Measurements from ENCODE around the gene ZFYVE21. TPM values are rescaled to one million over a fixed set of nuclear protein-coding genes. Genes with fewer than 3 reads are reported as not detected.

Gene ZFYVE21
- polyA plus RNA-seq, 1 donor: 60.5 TPM

DNA sequence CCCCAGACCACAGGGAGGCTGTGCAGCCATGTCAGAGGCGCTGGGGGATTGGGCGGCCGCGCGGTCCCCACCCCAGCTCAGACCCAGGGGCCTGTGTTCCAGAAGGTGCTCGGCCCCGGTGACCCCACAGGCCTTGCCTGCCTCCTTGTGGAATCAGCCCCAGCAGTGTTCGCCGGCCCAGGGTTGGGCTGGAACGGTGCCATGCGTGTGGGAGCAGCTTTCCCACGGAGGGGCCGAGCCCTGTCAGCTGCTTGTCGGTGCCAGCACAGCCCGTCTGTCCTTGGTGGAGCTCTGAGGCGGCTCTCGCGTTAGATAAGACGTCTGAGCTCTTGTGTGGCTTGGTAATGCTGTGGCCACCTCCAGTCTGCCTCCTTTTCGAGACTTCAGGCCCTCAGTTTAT lies 8.5 kb downstream of the ZFYVE21 start:
- no peak for DNase-seq
- no CpG with 5 or more reads among the region's 20 CpGs for WGBS (ENCODE audit: insufficient coverage, low lambda C conversion rate)
- Histone ChIP-seq H3K27ac (ENCODE audit: low read length) (no peak overlapping the region), H3K27me3 (ENCODE audit: control insufficient read depth, insufficient read depth, low read length) (no peaks in the 10 kb centered on the region), H3K4me3 (ENCODE audit: low read length) (no peak overlapping the region), H3K4me1 (ENCODE audit: control insufficient read depth, insufficient read depth, low read length) (peaks cover 4% of the 10 kb centered on the region), H3K36me3 (ENCODE audit: control insufficient read depth, insufficient read depth, low read length) (peaks cover 26% of the 10 kb centered on the region), H3K9me3 (ENCODE audit: control insufficient read depth, low read depth, low read length) (peaks cover 3% of the 10 kb centered on the region)

DNA sequence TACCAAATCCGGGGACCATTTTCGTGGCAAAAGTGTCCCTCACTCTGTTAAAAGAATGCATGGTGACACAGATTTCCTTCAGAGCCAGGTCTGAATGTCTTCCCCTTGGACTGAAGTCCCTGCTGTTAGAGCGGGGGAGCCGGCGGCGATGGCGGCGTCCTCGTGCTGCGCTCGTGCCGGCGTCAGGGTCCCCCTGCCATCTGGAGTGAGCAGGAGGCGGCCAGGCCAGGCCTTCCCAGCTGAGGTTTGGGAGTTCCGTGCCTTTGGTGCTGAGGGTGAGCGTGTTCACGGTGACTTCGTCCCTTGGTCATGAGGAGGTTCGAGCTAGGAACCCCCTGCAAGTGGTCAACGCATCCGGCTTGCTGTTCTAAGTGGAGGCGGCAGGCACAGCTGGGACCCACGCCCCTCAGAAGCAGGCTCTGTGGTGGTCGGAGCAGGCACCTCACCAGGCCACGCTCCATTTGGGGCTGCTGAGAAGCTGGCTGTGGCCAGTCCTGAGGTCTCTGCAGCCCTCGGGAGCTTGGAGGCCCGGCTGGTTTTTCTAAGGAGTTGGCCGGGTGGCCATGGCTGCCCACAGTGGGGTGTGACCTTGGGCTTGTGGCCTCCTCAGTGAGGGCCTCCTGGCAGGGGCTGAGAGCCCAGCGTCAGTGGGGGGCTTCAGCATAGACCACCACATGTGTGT lies 9.5 kb downstream of the ZFYVE21 start:
- Histone ChIP-seq H3K36me3 (ENCODE audit: control insufficient read depth, insufficient read depth, low read length) (peaks cover 34% of the 10 kb centered on the region), H3K27ac (ENCODE audit: low read length) (no peak overlapping the region), H3K27me3 (ENCODE audit: control insufficient read depth, insufficient read depth, low read length) (no peaks in the 10 kb centered on the region), H3K9me3 (ENCODE audit: control insufficient read depth, low read depth, low read length) (peaks cover 3% of the 10 kb centered on the region), H3K4me1 (ENCODE audit: control insufficient read depth, insufficient read depth, low read length) (peaks cover 4% of the 10 kb centered on the region), H3K4me3 (ENCODE audit: low read length) (no peak overlapping the region)
- no peak for DNase-seq
- no CpG with 5 or more reads among the region's 29 CpGs for WGBS (ENCODE audit: insufficient coverage, low lambda C conversion rate)

DNA sequence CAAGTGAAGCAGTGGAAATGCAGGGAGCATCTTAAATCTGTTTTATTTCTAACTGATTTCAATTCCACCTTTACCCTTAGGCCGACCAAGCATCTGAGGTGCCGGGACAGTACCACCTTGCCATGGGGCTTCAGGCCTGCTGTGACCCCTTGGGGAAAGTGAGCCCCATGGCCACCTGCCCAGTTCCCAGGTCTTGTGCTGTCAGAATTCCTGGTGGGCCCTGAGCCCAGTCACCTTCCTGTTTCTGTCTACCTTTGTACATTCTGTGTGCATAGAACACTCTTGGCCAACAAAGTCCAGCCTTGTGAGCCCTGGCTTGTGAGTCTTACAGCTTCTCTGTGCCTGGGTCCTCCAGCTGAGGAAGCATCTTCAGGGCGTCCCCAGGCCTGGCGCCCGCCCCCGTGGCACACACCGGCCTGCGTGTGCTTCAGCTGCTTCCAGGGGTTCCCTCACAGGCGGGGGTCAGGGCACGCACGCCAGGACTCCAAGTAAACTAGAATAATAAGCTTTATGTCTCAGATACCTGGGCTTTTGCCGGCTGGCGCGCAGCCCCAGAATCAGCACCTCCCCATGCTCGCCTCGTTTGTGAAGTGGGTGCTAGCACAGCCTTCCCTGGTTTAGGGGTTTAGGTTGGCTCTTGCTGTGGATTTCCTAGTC lies 10.3 kb downstream of the ZFYVE21 start:
- no peak overlapping the region for H3K4me3 ChIP-seq (ENCODE audit: low read length)
- no peak overlapping the region for H3K27ac ChIP-seq (ENCODE audit: low read length)
- no peaks in the 10 kb centered on the region for H3K27me3 ChIP-seq (ENCODE audit: control insufficient read depth, insufficient read depth, low read length)
- peaks cover 38% of the 10 kb centered on the region for H3K36me3 ChIP-seq (ENCODE audit: control insufficient read depth, insufficient read depth, low read length)
- no CpG with 5 or more reads among the region's 16 CpGs for WGBS (ENCODE audit: insufficient coverage, low lambda C conversion rate)
- peaks cover 3% of the 10 kb centered on the region for H3K9me3 ChIP-seq (ENCODE audit: control insufficient read depth, low read depth, low read length)
- H3K4me1 ChIP-seq (ENCODE audit: control insufficient read depth, insufficient read depth, low read length): peaks cover 4% of the 10 kb centered on the region
- no peak for DNase-seq

DNA sequence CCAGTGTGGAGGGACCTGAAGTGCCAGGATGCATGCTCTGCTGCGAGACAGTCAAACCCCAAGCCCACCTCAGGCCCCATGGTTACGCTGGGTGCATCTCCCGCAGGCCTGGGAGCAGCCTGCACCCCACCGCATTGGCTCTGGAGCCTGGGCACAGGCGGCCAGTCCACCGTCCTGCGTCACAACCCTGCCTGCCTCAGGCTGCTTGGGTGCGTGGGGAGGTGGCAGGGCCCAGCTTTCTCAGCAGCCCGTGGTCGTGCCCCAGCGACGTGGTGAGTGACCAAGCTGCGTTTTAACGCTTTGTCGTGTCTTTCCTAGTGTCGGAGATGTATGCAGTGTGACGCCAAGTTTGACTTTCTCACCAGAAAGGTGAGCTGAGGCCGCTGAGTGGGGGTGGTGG lies 10.9 kb downstream of the ZFYVE21 start:
- H3K4me1 ChIP-seq (ENCODE audit: control insufficient read depth, insufficient read depth, low read length): peaks cover 4% of the 10 kb centered on the region

DNA sequence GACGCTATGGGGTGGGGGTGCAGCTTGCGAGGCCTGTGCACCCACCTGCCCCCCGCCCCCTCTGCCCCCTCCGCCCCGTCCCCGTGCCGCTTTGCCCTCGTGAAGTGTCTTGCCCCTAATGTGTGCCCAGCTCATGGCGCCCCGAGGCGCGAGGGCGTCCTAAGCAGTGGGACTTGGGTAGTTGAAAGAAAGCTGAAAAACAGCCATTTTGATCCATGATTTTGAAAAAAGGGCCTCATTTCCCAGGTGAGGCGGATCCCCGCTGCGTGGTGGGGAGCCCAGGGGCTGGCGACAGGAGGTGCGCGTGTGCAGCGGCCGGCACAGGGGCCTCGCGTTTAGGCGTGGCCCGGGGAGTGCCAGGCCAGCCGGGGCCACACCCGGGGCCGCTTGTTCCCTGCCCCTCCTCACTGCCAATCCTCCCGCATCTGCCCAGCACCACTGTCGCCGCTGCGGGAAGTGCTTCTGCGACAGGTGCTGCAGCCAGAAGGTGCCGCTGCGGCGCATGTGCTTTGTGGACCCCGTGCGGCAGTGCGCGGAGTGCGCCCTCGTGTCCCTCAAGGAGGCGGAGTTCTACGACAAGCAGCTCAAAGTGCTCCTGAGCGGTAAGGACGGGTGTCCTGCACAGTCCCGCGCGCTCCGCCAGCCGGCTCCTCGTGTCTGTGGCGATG lies 11.8 kb downstream of the ZFYVE21 start:
- peaks cover 43% of the 10 kb centered on the region for H3K36me3 ChIP-seq (ENCODE audit: control insufficient read depth, insufficient read depth, low read length)
- no CpG with 5 or more reads among the region's 53 CpGs for WGBS (ENCODE audit: insufficient coverage, low lambda C conversion rate)
- no peak overlapping the region for H3K4me3 ChIP-seq (ENCODE audit: low read length)
- peaks cover 3% of the 10 kb centered on the region for H3K9me3 ChIP-seq (ENCODE audit: control insufficient read depth, low read depth, low read length)
- H3K27me3 ChIP-seq (ENCODE audit: control insufficient read depth, insufficient read depth, low read length): no peaks in the 10 kb centered on the region
- H3K27ac ChIP-seq (ENCODE audit: low read length): no peak overlapping the region
- DNase-seq: peak; percentile 47 to 86
- peaks cover 4% of the 10 kb centered on the region for H3K4me1 ChIP-seq (ENCODE audit: control insufficient read depth, insufficient read depth, low read length)

More for the DNA sequence above, 10.9 kb downstream of the ZFYVE21 start:
- no peak overlapping the region for H3K27ac ChIP-seq (ENCODE audit: low read length)
- no peaks in the 10 kb centered on the region for H3K27me3 ChIP-seq (ENCODE audit: control insufficient read depth, insufficient read depth, low read length)
- no peak overlapping the region for H3K4me3 ChIP-seq (ENCODE audit: low read length)
- 100% methylated on average over 1 of the region's 18 CpGs for WGBS (ENCODE audit: insufficient coverage, low lambda C conversion rate)
- no peak for DNase-seq
- peaks cover 3% of the 10 kb centered on the region for H3K9me3 ChIP-seq (ENCODE audit: control insufficient read depth, low read depth, low read length)
- peaks cover 38% of the 10 kb centered on the region for H3K36me3 ChIP-seq (ENCODE audit: control insufficient read depth, insufficient read depth, low read length)

DNA sequence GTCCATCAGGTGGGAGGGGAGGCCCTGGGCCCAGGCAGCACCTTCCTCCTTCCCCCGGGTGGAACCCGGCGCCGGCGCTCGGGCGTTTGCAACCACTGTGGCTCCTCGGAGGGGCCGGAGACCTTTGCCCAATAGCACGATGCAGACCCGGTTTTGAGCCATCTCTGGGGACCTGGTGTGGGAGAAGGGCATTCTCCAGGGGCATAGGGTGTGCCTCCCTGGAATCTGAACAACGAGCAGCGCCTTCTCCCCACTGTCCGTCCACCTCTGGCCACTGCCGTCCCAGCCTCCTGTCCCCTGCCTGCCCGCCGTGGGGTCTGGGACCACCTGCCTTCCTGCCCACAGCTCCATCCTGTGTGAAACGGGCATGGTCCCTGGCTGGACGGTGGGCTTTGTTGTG lies 12.5 kb downstream of the ZFYVE21 start:
- no peaks in the 10 kb centered on the region for H3K27me3 ChIP-seq (ENCODE audit: control insufficient read depth, insufficient read depth, low read length)
- peaks cover 48% of the 10 kb centered on the region for H3K36me3 ChIP-seq (ENCODE audit: control insufficient read depth, insufficient read depth, low read length)
- no peak overlapping the region for H3K27ac ChIP-seq (ENCODE audit: low read length)
- peaks cover under 1% of the 10 kb centered on the region for H3K4me1 ChIP-seq (ENCODE audit: control insufficient read depth, insufficient read depth, low read length)
- H3K9me3 ChIP-seq (ENCODE audit: control insufficient read depth, low read depth, low read length): peaks cover 3% of the 10 kb centered on the region
- no peak for DNase-seq
- no peak overlapping the region for H3K4me3 ChIP-seq (ENCODE audit: low read length)
- no CpG with 5 or more reads among the region's 19 CpGs for WGBS (ENCODE audit: insufficient coverage, low lambda C conversion rate)

DNA sequence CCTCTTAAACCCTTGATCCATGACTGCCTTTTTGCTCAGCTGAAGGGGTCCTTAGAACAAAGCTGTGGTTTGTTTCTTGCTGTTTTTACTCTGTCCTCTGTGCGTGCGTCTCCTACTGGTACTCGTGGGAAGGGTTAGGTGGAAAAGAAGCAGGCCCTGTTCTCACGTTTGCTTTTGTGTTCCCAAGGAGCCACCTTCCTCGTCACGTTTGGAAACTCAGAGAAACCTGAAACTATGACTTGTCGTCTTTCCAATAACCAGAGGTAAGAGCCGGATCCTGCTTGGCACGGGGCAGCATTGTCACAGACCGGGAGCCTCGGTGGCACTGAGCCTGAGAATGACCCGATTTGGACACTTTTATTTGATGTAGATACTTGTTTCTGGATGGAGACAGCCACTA lies 13.1 kb downstream of the ZFYVE21 start:
- H3K27me3 ChIP-seq (ENCODE audit: control insufficient read depth, insufficient read depth, low read length): no peaks in the 10 kb centered on the region
- peaks cover 3% of the 10 kb centered on the region for H3K9me3 ChIP-seq (ENCODE audit: control insufficient read depth, low read depth, low read length)
- no peak for DNase-seq
- no peak overlapping the region for H3K4me3 ChIP-seq (ENCODE audit: low read length)
- no peaks in the 10 kb centered on the region for H3K4me1 ChIP-seq (ENCODE audit: control insufficient read depth, insufficient read depth, low read length)
- no peak overlapping the region for H3K27ac ChIP-seq (ENCODE audit: low read length)
- 80% methylated on average over 1 of the region's 12 CpGs for WGBS (ENCODE audit: insufficient coverage, low lambda C conversion rate)
- H3K36me3 ChIP-seq (ENCODE audit: control insufficient read depth, insufficient read depth, low read length): peaks cover 51% of the 10 kb centered on the region

DNA sequence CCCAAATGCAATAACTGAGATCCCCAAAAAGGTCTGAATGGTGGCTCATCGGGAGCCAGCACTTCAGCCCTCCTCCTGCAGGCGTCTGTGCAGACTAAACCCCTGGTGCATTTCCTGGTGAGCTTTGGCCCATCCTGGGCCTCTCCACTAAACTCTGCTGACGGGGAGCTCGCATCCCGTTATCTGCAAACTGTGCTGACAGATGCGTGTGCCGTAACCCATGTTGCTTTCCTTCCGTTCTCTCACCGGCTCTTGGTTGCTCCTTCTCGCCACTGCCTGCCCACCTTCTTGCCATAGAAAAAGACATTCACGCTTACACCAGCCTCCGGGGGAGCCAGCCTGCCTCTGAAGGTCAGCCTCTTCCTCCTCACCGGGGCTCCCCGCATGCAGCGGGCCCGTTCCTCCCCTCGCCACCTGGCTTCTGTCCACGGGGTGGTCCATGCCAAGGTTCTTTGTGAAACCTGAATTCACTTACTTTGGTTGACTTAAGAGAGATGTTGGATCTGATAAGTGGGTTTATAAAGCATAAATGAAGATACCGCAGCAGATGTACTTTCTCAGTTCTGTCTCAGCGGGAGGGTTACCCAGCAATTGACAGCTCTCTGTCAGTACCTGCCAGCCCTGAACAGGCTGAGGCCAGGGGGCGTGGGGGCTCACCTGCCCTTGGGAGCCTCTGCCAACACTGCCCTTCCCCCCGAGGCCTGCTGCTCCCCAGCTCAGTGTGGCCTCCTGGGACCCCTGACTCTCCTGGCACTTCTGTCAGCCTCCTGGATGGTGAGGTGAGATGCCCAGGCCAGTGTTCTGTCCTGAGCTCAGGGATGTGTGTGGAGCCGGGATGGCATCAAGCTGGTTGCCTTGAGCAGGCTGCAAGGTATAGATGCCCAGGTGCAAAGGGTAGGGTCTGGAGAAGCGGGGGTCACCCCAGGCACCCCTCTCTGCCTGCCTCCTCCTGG lies 14.2 kb downstream of the ZFYVE21 start:
- H3K27ac ChIP-seq (ENCODE audit: low read length): no peak overlapping the region
- no peak overlapping the region for H3K4me3 ChIP-seq (ENCODE audit: low read length)
- no peaks in the 10 kb centered on the region for H3K4me1 ChIP-seq (ENCODE audit: control insufficient read depth, insufficient read depth, low read length)
- no peaks in the 10 kb centered on the region for H3K27me3 ChIP-seq (ENCODE audit: control insufficient read depth, insufficient read depth, low read length)
- no peak for DNase-seq
- H3K36me3 ChIP-seq (ENCODE audit: control insufficient read depth, insufficient read depth, low read length): peaks cover 61% of the 10 kb centered on the region
- H3K9me3 ChIP-seq (ENCODE audit: control insufficient read depth, low read depth, low read length): peaks cover 3% of the 10 kb centered on the region
- 60% methylated on average over 1 of the region's 24 CpGs for WGBS (ENCODE audit: insufficient coverage, low lambda C conversion rate)

DNA sequence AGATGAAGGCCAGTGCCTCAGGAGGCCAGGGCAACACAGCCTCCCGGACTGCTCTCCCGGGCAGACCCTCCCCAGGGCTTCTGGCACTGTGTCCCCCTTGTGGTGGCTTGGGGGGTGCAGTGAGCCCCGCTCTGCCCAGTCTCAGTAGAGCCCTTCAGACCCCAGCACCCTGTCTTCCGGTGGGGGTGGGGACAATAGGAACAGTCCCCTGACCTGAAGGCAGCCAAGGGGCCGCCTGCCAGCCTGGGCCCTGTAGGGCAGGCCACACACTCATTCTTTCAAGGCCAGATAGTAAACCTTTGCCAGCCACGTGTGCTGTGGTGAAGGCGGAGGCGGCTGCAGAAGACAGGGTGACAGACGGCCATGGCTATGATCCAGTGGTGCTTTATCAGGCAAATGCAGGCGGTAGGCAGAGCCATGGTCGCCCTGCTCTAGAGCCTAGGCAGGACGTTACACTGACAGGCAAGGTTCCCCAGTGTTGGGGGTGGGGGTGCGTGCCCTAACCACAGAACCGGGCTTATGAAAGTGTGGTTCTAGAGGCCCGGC lies 15.0 kb downstream of the ZFYVE21 start:
- no peak overlapping the region for H3K4me3 ChIP-seq (ENCODE audit: low read length)
- no CpG with 5 or more reads among the region's 15 CpGs for WGBS (ENCODE audit: insufficient coverage, low lambda C conversion rate)
- DNase-seq: no peak
- no peak overlapping the region for H3K27ac ChIP-seq (ENCODE audit: low read length)
- peaks cover 3% of the 10 kb centered on the region for H3K9me3 ChIP-seq (ENCODE audit: control insufficient read depth, low read depth, low read length)
- H3K27me3 ChIP-seq (ENCODE audit: control insufficient read depth, insufficient read depth, low read length): no peaks in the 10 kb centered on the region
- H3K4me1 ChIP-seq (ENCODE audit: control insufficient read depth, insufficient read depth, low read length): no peaks in the 10 kb centered on the region
- H3K36me3 ChIP-seq (ENCODE audit: control insufficient read depth, insufficient read depth, low read length): peaks cover 67% of the 10 kb centered on the region

DNA sequence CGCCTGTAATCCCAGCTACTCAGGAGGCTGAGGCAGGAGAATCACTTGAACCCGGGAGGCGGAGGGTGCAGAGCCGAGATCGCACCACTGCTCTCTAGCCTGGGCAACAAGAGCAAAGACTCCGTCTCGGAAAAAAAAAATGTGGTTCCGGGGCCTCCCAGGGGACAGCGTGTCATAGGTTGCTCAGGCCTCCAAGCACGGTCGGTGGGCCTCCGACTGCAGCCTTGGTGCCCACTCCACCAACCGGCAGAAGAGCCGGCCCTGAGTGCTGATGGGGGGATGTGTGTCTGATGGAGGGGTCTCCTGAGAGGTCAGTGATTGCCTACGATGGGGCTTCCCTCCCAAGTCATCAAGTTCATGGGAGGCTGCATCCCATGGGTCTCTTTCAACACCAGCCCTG lies 15.9 kb downstream of the ZFYVE21 start:
- no peak for DNase-seq
- no peaks in the 10 kb centered on the region for H3K4me1 ChIP-seq (ENCODE audit: control insufficient read depth, insufficient read depth, low read length)
- WGBS (ENCODE audit: insufficient coverage, low lambda C conversion rate): no CpG with 5 or more reads among the region's 15 CpGs
- H3K4me3 ChIP-seq (ENCODE audit: low read length): no peak overlapping the region
- peaks cover 1% of the 10 kb centered on the region for H3K9me3 ChIP-seq (ENCODE audit: control insufficient read depth, low read depth, low read length)
- H3K27ac ChIP-seq (ENCODE audit: low read length): no peak overlapping the region
- no peaks in the 10 kb centered on the region for H3K27me3 ChIP-seq (ENCODE audit: control insufficient read depth, insufficient read depth, low read length)
- peaks cover 68% of the 10 kb centered on the region for H3K36me3 ChIP-seq (ENCODE audit: control insufficient read depth, insufficient read depth, low read length)
